GM12864 (cell line): ENCODE measurements around the gene BUD31.
A peak's percentile ranks its signal among the peaks of the same experiment; 100 is the strongest.

Source experiments
- DNase-seq: peaks from one replicate; pipeline ENCODE4 v3.0.0-alpha.2; 2011; ENCODE audit warnings: low read depth
- H3K4me3 ChIP-seq: 2 replicates; pipeline ENCODE4 v1.5.1; 2011; ENCODE audit warnings: mild to moderate bottlenecking, low read depth, low read length, control low read depth
- CTCF ChIP-seq: IDR thresholded peaks from 2 replicates; pipeline ENCODE4 v1.5.1; 2011; ENCODE audit warnings: low read depth, mild to moderate bottlenecking, moderate library complexity, low read length, control low read depth, inconsistent platforms; ENCODE audit errors: missing control alignments

Gene BUD31

DNA sequence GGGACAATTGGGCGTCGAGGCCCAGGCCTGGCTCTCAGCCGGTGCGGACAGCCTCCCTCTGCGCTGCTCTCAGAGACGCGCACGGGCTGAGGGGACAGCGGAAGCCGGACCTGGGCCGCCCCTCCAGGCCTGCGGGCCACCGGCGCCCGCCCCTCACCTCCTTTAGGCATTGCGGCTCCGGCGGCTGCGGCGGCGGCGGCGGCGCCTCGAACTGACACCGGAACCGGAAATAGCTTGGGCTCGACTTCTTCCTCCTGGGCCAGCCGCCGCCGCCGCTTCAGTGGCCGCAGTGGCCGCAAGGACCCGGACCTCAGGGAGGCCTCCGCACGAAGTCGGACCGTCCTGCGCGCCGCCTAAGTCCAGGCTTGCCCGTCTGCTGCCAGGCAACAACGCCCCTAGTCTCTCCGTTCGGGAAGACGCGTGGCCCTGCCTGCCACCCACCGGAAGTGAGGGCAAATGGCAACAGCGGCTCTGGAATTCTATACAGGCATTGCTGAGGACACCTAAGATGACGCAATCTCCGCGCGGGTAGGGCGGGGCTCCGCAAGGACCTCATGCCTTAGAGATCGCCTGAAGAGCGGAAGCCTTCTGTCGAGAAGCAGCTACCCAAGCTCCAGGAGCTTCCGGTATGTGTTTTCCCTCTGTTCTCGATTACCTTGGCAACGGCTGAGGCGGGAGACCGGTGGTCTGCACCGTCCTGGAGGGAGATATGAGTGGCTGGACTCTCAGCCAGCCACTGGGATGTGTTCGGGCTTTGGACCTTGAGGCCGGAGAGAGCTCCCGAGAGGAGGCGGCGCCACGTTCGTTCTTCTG lies at the start of gene BUD31, which contains the start of gene PDAP1:
Gene BUD31 (plus strand): TSS at position 591 of the 813 bp plus-strand sequence. CDS start 2,124 bp downstream, outside the sequence.
Gene PDAP1 (minus strand): TSS at position 219 of the 813 bp plus-strand sequence. CDS start 49 bp downstream, at position 170.
- peak within 1 kb of the TSS; percentile 95 for H3K4me3 ChIP-seq
- DNase-seq, result peak; percentile 85
- no peak for TF ChIP-seq CTCF

DNA sequence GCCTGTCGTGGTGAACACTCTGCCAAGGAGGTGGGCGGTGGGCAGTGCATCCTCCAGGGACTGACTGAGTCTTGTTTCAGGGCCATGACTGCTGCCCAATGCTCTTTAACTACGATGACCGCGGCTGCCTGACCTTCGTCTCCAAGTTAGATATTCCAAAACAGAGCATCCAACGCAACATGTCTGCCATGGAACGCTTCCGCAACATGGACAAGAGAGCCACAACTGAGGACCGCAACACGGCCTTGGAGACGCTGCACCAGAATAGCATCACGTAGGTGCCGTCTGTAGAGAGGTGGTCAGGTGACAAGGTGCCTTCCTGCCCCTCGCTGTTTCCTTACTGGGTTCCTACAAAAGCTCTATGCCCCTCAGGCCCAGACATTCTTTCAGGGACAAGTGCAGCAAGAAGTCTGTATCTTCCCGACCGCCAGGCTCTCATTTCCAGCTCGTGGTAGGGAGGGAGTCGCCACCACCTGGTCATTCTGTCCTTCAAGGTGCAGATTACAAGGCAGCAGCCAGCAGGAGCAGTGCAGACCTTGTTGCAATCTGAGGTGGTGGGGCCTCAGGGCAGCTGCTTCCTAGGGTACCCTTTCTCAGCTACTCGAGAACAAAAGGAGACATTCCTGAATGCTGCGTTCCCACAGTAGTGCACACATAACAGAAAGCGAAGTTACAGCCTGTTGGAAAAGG lies 49.2 kb upstream of the BUD31 start:
- H3K4me3 ChIP-seq, result no peak overlapping the region
- DNase-seq, result no peak
- TF ChIP-seq CTCF, result no peak

GRCh38 chr7:99362801-99363200 lies 46.0 kb upstream of the BUD31 start:
- TF ChIP-seq CTCF, result no peak
- no peak for DNase-seq
- H3K4me3 ChIP-seq, result no peak overlapping the region

- no peak for TF ChIP-seq CTCF
- DNase-seq, result no peak
- H3K4me3 ChIP-seq, result no peak overlapping the region
These were observed 45.5 kb upstream of the BUD31 start for GRCh38 chr7:99363286-99363685.

DNA sequence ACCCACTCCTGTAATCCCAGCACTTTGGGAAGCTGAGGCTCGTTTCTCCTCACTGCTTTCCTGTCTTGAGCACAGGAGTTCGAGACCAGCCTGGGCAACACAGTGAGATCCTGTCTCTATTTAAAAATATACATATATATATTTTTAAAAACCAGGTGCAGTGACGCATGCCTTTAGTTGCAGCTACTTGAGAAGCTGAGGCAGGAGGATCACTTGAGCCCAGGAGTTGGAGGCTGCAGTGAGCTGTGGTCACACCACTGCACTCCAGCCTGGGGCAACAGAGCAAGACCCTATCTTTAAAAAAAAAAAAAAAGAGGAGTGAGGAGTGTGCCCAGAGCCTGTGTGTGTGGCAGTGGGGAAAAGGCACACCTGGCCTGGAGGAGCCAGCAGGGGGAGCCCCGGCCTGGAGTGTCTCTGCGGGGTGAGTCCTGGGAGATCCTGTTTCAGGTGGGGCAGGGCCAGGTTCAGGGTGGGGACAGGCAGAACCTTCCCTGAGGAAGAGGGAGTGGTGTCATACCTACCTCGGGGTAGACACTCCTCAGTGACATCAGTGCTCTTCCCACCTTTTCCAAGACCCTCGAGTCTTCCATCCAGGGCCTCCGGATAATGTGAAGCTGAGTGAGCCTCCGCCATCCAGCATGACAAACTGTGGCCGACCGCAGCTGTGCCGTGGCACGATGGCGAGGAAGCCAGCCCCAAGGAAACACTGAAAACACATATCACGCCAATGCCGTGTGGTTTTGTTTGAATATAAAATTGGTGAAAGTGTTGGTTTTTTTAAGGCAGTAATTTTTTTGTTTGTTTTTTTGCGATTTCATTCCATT lies 43.2 kb upstream of the BUD31 start:
- no peak for DNase-seq
- no peak overlapping the region for H3K4me3 ChIP-seq
- peak; percentile 67 for TF ChIP-seq CTCF

DNA sequence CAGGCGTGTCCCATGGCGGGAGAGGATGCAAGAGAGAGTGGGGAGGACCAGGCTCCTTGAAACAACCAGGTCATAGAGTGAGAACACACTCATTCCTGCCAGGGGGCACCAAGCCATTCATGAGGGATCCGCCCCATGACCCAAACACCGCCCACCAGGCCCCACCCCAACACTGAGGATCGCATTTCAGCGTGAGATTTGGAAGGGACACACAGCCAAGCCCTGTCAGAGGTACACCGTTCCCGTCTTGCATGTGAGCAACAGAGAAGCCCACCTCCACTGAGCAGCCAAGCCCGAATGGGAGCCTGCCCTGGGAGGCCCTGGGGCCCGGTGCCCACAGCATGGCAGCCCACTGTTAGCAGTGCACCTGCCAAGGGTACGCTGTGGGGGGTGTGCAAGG lies 42.1 kb upstream of the BUD31 start:
- H3K4me3 ChIP-seq, result no peak overlapping the region
- no peak for DNase-seq
- TF ChIP-seq CTCF, result no peak
